ENCODE results near the gene COPB2. TPM values are rescaled to one million over a fixed set of nuclear protein-coding genes. Genes with fewer than 3 reads are reported as not detected.

COPB2 gene
- total RNA-seq, 1 experiment from 2014 or later, result 119 TPM

DNA sequence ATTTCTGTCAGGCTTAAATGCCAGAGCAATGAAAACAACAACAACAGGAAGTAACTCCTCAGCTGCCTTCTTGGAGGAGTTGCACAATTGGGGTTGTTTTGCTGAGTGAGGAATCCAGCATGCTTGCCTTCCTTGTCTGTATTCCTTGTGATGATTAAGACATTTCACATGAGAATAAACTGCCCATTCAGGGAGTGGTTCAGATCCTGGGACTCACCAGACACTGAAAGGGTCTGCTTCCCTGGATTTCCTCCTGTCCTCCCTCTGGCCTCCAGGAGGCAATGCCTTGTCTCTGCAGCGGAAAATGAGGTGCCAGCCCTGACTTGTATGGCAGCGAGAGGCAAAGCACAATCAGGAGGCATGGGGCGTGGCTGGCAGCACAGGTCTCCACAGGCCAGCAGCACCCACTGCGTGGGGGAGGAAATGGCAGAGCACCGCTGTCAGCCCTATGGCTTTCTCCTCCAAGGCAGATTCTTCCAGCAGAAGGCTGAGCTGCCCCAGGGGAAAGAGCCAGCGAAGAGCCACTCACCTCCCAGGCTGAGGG is 45.4 kb upstream of the COPB2 start:
- H2AFZ ChIP-seq (ENCODE audit: low read depth, low read length, poor library complexity, severe bottlenecking), result no peak overlapping the region
- RAD21 ChIA-PET (ENCODE audit: low non-redundant PET in 1 of 2, low total read pairs in 2 of 2, uncharacterized antibody in 2 of 2, unreplicated experiment in 2 of 2), result no interaction called here
- no peaks in the 10 kb centered on the region for H3K36me3 ChIP-seq (ENCODE audit: control insufficient read depth in 1 of 2, insufficient read depth in 2 of 2, low read length in 2 of 2)
- H3K4me2 ChIP-seq (ENCODE audit: low read length), result no peak overlapping the region
- ATAC-seq, result peak; percentile 49; the same call in 1 of the 2 replicates
- no TSS peak for BruUV-seq (replicated peaks)
- H3K27ac ChIP-seq (ENCODE audit: low read depth, low read length), result no peak overlapping the region
- no peaks in the 10 kb centered on the region for H3K79me2 ChIP-seq (ENCODE audit: insufficient read depth, low read length)
- peaks cover 0 to 6% of the 10 kb centered on the region in 2 experiments; a peak in 2 of 4 replicates for H3K4me1 ChIP-seq (ENCODE audit: control insufficient read depth in 1 of 2, insufficient read depth in 2 of 2, low read length in 2 of 2)
- no peaks in the 10 kb centered on the region for H4K20me1 ChIP-seq (ENCODE audit: insufficient read depth)
- intact Hi-C loops (cut with micrococcal nuclease), result no loop called here
- no peaks in the 10 kb centered on the region for H3K9me3 ChIP-seq (ENCODE audit: control insufficient read depth in 1 of 2, insufficient read depth in 1 of 2, low read depth in 1 of 2, low read length in 2 of 2)
- no peak overlapping the region for H3K4me3 ChIP-seq (replicated peaks in 1 of 2; ENCODE audit: low read depth in 1 of 2, low read length in 2 of 2)
- H3K9me2 ChIP-seq (ENCODE audit: insufficient read depth), result no peaks in the 10 kb centered on the region
- H3K27me3 ChIP-seq (ENCODE audit: insufficient read depth, low read length), result no peaks in the 10 kb centered on the region
- POLR2A ChIA-PET, result no interaction called here
- TF ChIP-seq MAX (IDR thresholded peaks at IDR 0.05), result no peak
- peak; percentile 53; the same call in 1 of the 2 replicates for TF ChIP-seq CEBPB (IDR thresholded peaks at IDR 0.05; ENCODE audit: low read depth)
- CTCF ChIA-PET, result no interaction called here
- H3K9ac ChIP-seq (ENCODE audit: low read length), result no peak overlapping the region
- DNase-seq (ENCODE audit: low read depth, low spot score), result no peak

DNA sequence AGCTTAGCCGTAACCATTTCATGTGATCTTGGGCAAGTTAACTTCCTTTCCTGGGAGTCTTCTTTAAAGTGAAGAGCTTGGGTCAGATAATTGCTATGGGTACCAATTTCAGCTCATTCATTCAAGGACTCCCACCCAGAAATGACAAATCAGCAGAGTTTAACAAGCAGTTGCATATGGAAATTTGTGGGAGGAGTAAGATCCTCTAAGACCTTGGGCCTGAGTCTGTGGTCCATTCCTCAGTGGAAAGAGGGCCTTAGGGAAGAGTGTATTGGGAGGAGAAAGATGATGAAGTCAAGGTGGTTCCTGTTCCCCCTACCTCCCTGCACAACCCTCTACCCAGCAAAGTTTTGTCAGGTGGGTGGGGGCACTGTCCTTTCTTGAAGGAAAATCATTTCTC is 44.8 kb upstream of the COPB2 start:
- no TSS peak for BruUV-seq (replicated peaks)
- Histone ChIP-seq H3K4me1 (ENCODE audit: control insufficient read depth in 1 of 2, insufficient read depth in 2 of 2, low read length in 2 of 2) (peaks cover 0 to 6% of the 10 kb centered on the region in 2 experiments; a peak in 2 of 4 replicates), H4K20me1 (ENCODE audit: insufficient read depth) (no peaks in the 10 kb centered on the region), H3K27me3 (ENCODE audit: insufficient read depth, low read length) (no peaks in the 10 kb centered on the region), H3K9ac (ENCODE audit: low read length) (no peak overlapping the region), H3K9me3 (ENCODE audit: control insufficient read depth in 1 of 2, insufficient read depth in 1 of 2, low read depth in 1 of 2, low read length in 2 of 2) (no peaks in the 10 kb centered on the region), H3K4me2 (ENCODE audit: low read length) (no peak overlapping the region), H2AFZ (ENCODE audit: low read depth, low read length, poor library complexity, severe bottlenecking) (no peak overlapping the region), H3K9me2 (ENCODE audit: insufficient read depth) (no peaks in the 10 kb centered on the region), H3K4me3 (replicated peaks in 1 of 2; ENCODE audit: low read depth in 1 of 2, low read length in 2 of 2) (no peak overlapping the region), H3K27ac (ENCODE audit: low read depth, low read length) (no peak overlapping the region), H3K36me3 (ENCODE audit: control insufficient read depth in 1 of 2, insufficient read depth in 2 of 2, low read length in 2 of 2) (no peaks in the 10 kb centered on the region), H3K79me2 (ENCODE audit: insufficient read depth, low read length) (no peaks in the 10 kb centered on the region)
- intact Hi-C loops (cut with micrococcal nuclease), result no loop called here
- ChIA-PET POLR2A (no interaction called here), CTCF (no interaction called here), RAD21 (ENCODE audit: low non-redundant PET in 1 of 2, low total read pairs in 2 of 2, uncharacterized antibody in 2 of 2, unreplicated experiment in 2 of 2) (no interaction called here)
- DNase-seq (ENCODE audit: low read depth, low spot score) (no peak), ATAC-seq (no peak)
- no peak for TF ChIP-seq FOSL1 (IDR thresholded peaks at IDR 0.05; ENCODE audit: low read depth)
- no peak for TF ChIP-seq POLR2AphosphoS5 (IDR thresholded peaks at IDR 0.05; ENCODE audit: low read depth, low read length)
- TF ChIP-seq, protein P1, sequence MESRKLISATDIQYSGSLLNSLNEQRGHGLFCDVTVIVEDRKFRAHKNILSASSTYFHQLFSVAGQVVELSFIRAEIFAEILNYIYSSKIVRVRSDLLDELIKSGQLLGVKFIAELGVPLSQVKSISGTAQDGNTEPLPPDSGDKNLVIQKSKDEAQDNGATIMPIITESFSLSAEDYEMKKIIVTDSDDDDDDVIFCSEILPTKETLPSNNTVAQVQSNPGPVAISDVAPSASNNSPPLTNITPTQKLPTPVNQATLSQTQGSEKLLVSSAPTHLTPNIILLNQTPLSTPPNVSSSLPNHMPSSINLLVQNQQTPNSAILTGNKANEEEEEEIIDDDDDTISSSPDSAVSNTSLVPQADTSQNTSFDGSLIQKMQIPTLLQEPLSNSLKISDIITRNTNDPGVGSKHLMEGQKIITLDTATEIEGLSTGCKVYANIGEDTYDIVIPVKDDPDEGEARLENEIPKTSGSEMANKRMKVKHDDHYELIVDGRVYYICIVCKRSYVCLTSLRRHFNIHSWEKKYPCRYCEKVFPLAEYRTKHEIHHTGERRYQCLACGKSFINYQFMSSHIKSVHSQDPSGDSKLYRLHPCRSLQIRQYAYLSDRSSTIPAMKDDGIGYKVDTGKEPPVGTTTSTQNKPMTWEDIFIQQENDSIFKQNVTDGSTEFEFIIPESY (IDR thresholded peaks at IDR 0.05; ENCODE audit: extremely low read depth, insufficient replicate concordance, low read length), result no peak
- no peak for TF ChIP-seq RAD21 (IDR thresholded peaks at IDR 0.05; ENCODE audit: low read depth)
- no peak for TF ChIP-seq SP1 (IDR thresholded peaks at IDR 0.05; ENCODE audit: low read depth)
- TF ChIP-seq JUND (IDR thresholded peaks at IDR 0.05), result no peak
- TF ChIP-seq YY1 (IDR thresholded peaks at IDR 0.05; ENCODE audit: extremely low read depth, insufficient replicate concordance, low read depth, low read length), result no peak
- TF ChIP-seq EZH2phosphoT487 (IDR thresholded peaks at IDR 0.05; ENCODE audit: borderline replicate concordance), result no peak
- TF ChIP-seq, protein P2, sequence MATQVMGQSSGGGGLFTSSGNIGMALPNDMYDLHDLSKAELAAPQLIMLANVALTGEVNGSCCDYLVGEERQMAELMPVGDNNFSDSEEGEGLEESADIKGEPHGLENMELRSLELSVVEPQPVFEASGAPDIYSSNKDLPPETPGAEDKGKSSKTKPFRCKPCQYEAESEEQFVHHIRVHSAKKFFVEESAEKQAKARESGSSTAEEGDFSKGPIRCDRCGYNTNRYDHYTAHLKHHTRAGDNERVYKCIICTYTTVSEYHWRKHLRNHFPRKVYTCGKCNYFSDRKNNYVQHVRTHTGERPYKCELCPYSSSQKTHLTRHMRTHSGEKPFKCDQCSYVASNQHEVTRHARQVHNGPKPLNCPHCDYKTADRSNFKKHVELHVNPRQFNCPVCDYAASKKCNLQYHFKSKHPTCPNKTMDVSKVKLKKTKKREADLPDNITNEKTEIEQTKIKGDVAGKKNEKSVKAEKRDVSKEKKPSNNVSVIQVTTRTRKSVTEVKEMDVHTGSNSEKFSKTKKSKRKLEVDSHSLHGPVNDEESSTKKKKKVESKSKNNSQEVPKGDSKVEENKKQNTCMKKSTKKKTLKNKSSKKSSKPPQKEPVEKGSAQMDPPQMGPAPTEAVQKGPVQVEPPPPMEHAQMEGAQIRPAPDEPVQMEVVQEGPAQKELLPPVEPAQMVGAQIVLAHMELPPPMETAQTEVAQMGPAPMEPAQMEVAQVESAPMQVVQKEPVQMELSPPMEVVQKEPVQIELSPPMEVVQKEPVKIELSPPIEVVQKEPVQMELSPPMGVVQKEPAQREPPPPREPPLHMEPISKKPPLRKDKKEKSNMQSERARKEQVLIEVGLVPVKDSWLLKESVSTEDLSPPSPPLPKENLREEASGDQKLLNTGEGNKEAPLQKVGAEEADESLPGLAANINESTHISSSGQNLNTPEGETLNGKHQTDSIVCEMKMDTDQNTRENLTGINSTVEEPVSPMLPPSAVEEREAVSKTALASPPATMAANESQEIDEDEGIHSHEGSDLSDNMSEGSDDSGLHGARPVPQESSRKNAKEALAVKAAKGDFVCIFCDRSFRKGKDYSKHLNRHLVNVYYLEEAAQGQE (IDR thresholded peaks at IDR 0.05; ENCODE audit: low read depth), result no peak
- TF ChIP-seq CTCF (IDR thresholded peaks at IDR 0.05 in 2 of 3, conservative IDR thresholded peaks at IDR 0.05 in 1 of 3; ENCODE audit: borderline replicate concordance in 1 of 3, insufficient read depth in 1 of 3, low read depth in 2 of 3, low read length in 2 of 3), result no peak
- TF ChIP-seq SRF (IDR thresholded peaks at IDR 0.05; ENCODE audit: low read depth), result no peak
